ENCODE data around the gene AFP. TPM values are rescaled to one million over a fixed set of nuclear protein-coding genes. Genes with fewer than 3 reads are reported as not detected.

AFP gene
- total and polyA plus RNA-seq, 2 of the 8 experiments (the other 6 are each of a cell fraction or from before 2014, with no cell fraction given): 6.1 to 10.4 TPM

DNA sequence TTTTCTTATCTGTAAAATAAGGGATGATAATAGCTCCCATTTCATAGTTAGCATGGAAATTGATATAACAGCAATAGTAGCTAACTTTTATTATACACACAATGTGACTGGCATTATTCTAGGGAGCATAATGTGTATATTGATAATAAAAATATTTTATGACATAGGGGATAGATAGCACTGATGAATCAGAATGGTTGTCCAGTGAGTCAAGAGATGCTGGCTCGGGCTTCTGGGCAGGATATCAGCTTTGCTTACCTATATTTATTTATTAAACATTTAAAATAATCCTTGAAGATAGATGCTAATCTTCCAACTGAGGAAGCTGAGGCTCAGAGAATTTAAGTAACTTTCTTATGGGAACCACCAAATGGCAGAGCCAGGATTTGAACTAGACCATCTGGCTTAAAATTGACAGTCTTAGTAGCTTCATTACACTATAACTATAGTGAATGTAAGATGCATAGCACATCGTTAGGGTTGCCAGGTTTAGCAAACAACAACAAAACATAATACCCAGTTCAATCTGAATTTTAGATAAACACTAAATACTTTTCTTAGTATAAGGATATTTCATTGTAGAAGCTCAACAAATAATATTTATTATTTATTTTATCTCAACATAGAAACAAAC, 2.7 kb downstream of the AFP start:
- no peaks in the 10 kb centered on the region for H3K4me1 ChIP-seq (replicated peaks in 1 of 4; ENCODE audit: control insufficient read depth in 3 of 4, insufficient read depth in 4 of 4, low read length in 3 of 4)
- no peak overlapping the region for H2BK5ac ChIP-seq (ENCODE audit: low read depth, low read length)
- no peak overlapping the region for H3K4me2 ChIP-seq (ENCODE audit: insufficient read depth in 1 of 2, low read depth in 2 of 2, low read length in 2 of 2)
- H2AK5ac ChIP-seq (ENCODE audit: low read depth, low read length): no peak overlapping the region
- 90% methylated on average over 2 of the region's 2 CpGs; no CpG with 5 or more reads in 1 of the 2 experiments for WGBS, 2 experiments (ENCODE audit: extremely low coverage in 1 of 2, insufficient coverage in 1 of 2, insufficient read length in 1 of 2, insufficient replicate concordance in 2 of 2, low coverage in 1 of 2, low lambda C conversion rate in 2 of 2, missing lambda C conversion rate in 1 of 2)
- ChIA-PET POLR2A (ENCODE audit: partially characterized antibody) (no interaction called here), CTCF (ENCODE audit: partially characterized antibody) (interaction anchor here (0.9 to 2.7 kb wide), 5 partner anchors 8 to 223 kb away, joined by 3 to 14 read pairs (median 4); no protein-coding TSS in a partner anchor)
- H3K79me1 ChIP-seq (ENCODE audit: low read depth, low read length): no peaks in the 10 kb centered on the region
- H3K27ac ChIP-seq (ENCODE audit: low read depth, low read length): no peak overlapping the region
- no peak overlapping the region for H2BK20ac ChIP-seq (ENCODE audit: low read length)
- H3K79me2 ChIP-seq (ENCODE audit: control insufficient read depth in 1 of 2, insufficient read depth in 2 of 2, low read length in 2 of 2): no peaks in the 10 kb centered on the region
- no peak overlapping the region for H3K9ac ChIP-seq (replicated peaks in 1 of 4; ENCODE audit: extremely low read depth in 1 of 4, low read depth in 3 of 4, low read length in 3 of 4)
- no peaks in the 10 kb centered on the region for H3K9me3 ChIP-seq (ENCODE audit: insufficient read depth in 2 of 2, low read depth in 1 of 2, low read length in 1 of 2)
- H2AFZ ChIP-seq (ENCODE audit: low read length): no peak overlapping the region
- H4K20me1 ChIP-seq (replicated peaks in 1 of 2; ENCODE audit: control insufficient read depth in 1 of 2, insufficient read depth in 2 of 2, low read length in 2 of 2): no peaks in the 10 kb centered on the region
- no peak overlapping the region for H4K5ac ChIP-seq (ENCODE audit: insufficient read length, low read depth, low read length)
- no peak overlapping the region for H3K56ac ChIP-seq (replicated peaks; ENCODE audit: insufficient read length, low read depth, low read length)
- H4K8ac ChIP-seq (ENCODE audit: extremely low read depth, insufficient read depth, low read length): no peak overlapping the region
- no peak for TF ChIP-seq TCF12 (IDR thresholded peaks at IDR 0.05; ENCODE audit: low read depth, low read length)
- TF ChIP-seq, protein P1, sequence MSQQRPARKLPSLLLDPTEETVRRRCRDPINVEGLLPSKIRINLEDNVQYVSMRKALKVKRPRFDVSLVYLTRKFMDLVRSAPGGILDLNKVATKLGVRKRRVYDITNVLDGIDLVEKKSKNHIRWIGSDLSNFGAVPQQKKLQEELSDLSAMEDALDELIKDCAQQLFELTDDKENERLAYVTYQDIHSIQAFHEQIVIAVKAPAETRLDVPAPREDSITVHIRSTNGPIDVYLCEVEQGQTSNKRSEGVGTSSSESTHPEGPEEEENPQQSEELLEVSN (IDR thresholded peaks at IDR 0.05): no peak
- no peak for TF ChIP-seq TEAD4 (IDR thresholded peaks at IDR 0.05; ENCODE audit: low read depth, low read length)
- no peak for TF ChIP-seq SP2 (IDR thresholded peaks at IDR 0.05; ENCODE audit: low read length)
- TF ChIP-seq SAP30 (IDR thresholded peaks at IDR 0.05; ENCODE audit: insufficient read depth, insufficient replicate concordance, low read length): no peak
- no peak for TF ChIP-seq EGR1 (IDR thresholded peaks at IDR 0.05; ENCODE audit: borderline replicate concordance, low read depth, low read length)
- no peak for TF ChIP-seq TAF7 (optimal IDR thresholded peaks at IDR 0.05; ENCODE audit: borderline replicate concordance, low read depth, low read length)
- no peak for TF ChIP-seq ASH2L (IDR thresholded peaks at IDR 0.05; ENCODE audit: low read length)
- no peak for TF ChIP-seq CTBP2 (IDR thresholded peaks at IDR 0.05; ENCODE audit: borderline replicate concordance, insufficient read depth, insufficient read length, low read length)
- TF ChIP-seq TBP (IDR thresholded peaks at IDR 0.05; ENCODE audit: low read depth, low read length): no peak
- TF ChIP-seq RFX5 (IDR thresholded peaks at IDR 0.05; ENCODE audit: borderline replicate concordance, low read depth, low read length): no peak
- TF ChIP-seq BRCA1 (IDR thresholded peaks at IDR 0.05; ENCODE audit: low read depth, low read length): no peak
- no peak for TF ChIP-seq KDM4A (IDR thresholded peaks at IDR 0.05; ENCODE audit: low read depth, low read length, severe bottlenecking)
- H4K91ac ChIP-seq (replicated peaks; ENCODE audit: insufficient read length, low read length): no peak overlapping the region
- no peak overlapping the region for H3K23ac ChIP-seq (ENCODE audit: insufficient read length)
- H3K4me3 ChIP-seq (ENCODE audit: extremely low read depth in 1 of 4, insufficient read depth in 2 of 4, low read depth in 3 of 4, low read length in 4 of 4): no peak overlapping the region
- FAIRE-seq: no peak
- no peak overlapping the region for H3K18ac ChIP-seq (ENCODE audit: extremely low read depth, low read length)
- no peak for DNase-seq (ENCODE audit: low read depth in 1 of 2, low spot score in 2 of 2)
- H3K14ac ChIP-seq (ENCODE audit: insufficient read length): no peak overlapping the region
- no peak overlapping the region for H2BK120ac ChIP-seq (replicated peaks; ENCODE audit: low read depth, low read length)
- no peaks in the 10 kb centered on the region for H3K27me3 ChIP-seq (replicated peaks in 1 of 4; ENCODE audit: control insufficient read depth in 3 of 4, extremely low read depth in 1 of 4, insufficient read depth in 3 of 4, low read length in 3 of 4)
- H2BK12ac ChIP-seq (ENCODE audit: low read depth, low read length): no peak overlapping the region
- H2BK15ac ChIP-seq (ENCODE audit: low read length): no peak overlapping the region
- no peaks in the 10 kb centered on the region for H3K23me2 ChIP-seq (ENCODE audit: low read depth, low read length)
- H3K4ac ChIP-seq (replicated peaks; ENCODE audit: insufficient read length, low read depth, low read length): no peak overlapping the region
- no peaks in the 10 kb centered on the region for H3K36me3 ChIP-seq (ENCODE audit: control insufficient read depth in 2 of 4, insufficient read depth in 4 of 4, low read length in 3 of 4)
